ENCODE results near the gene KBTBD2.
"Not testable (repeated sequence)": the region's sequence is repeated elsewhere in the genome, so short reads cannot be mapped to it uniquely, and the experiment has no call there.

The KBTBD2 gene

GRCh38 chr7:32846630-32847225 lies 44.8 kb downstream of the KBTBD2 start:
- peak; percentile 86 for TF ChIP-seq CTCF (IDR thresholded peaks at IDR 0.05)
- Histone ChIP-seq H3K27ac (peak overlapping the region in 1 of 2 donors; percentile 16), H3K4me3 (no peak overlapping the region)
- DNase-seq (ENCODE audit: low spot score): peak; percentile 90

GRCh38 chr7:32844748-32845147 lies 46.8 kb downstream of the KBTBD2 start:
- H3K27ac ChIP-seq; H3K4me3 ChIP-seq; DNase-seq (ENCODE audit: low spot score): not testable (repeated sequence)

GRCh38 chr7:32843763-32844162 lies 47.8 kb downstream of the KBTBD2 start:
- H3K4me3 ChIP-seq; DNase-seq (ENCODE audit: low spot score); H3K27ac ChIP-seq: not testable (repeated sequence)

- not testable (repeated sequence) for H3K27ac ChIP-seq; H3K4me3 ChIP-seq; DNase-seq (ENCODE audit: low spot score)
Measured at GRCh38 chr7:32839846-32840245, 51.7 kb downstream of the KBTBD2 start.

GRCh38 chr7:32828996-32829752 lies 62.4 kb downstream of the KBTBD2 start:
- not testable (repeated sequence) for DNase-seq (ENCODE audit: low spot score); H3K27ac ChIP-seq; H3K4me3 ChIP-seq

All from coronary artery (tissue), 2 donors.